ENCODE results near the gene B3GNT9. TPM values are rescaled to one million over a fixed set of nuclear protein-coding genes. Genes with fewer than 3 reads are reported as not detected.
A peak's percentile ranks its signal among the peaks of the same experiment; 100 is the strongest.

The B3GNT9 gene
- total and polyA plus RNA-seq, 2 of the 8 experiments (the other 6 are each of a cell fraction or from before 2014, with no cell fraction given) = 3.5 to 9.0 TPM

GRCh38 chr16:67151431-67152097, 766 bp upstream of the B3GNT9 start:
- peak overlapping the region; percentile 62 to 75 (median 72); a peak in 7 of 8 replicates for H3K4me3 ChIP-seq (ENCODE audit: extremely low read depth in 1 of 4, insufficient read depth in 2 of 4, low read depth in 3 of 4, low read length in 4 of 4)
- peaks cover 17% of the 10 kb centered on the region; the same call in 1 of the 2 replicates for H3K23me2 ChIP-seq (ENCODE audit: low read depth, low read length)
- DNase-seq (ENCODE audit: low read depth in 1 of 2, low spot score in 2 of 2) = no peak
- H2BK12ac ChIP-seq (ENCODE audit: low read depth, low read length) = peak overlapping the region; percentile 39; the same call in 1 of the 2 replicates
- H4K8ac ChIP-seq (ENCODE audit: extremely low read depth, insufficient read depth, low read length) = 0 out of 2 replicates have a peak overlapping the region, but pooled peaks have one; percentile 45
- H3K36me3 ChIP-seq (ENCODE audit: control insufficient read depth in 2 of 4, insufficient read depth in 4 of 4, low read length in 3 of 4) = peaks cover 3 to 11% (median 6%) of the 10 kb centered on the region in 4 experiments; a peak in 5 of 8 replicates
- peaks cover 40 to 62% (median 54%) of the 10 kb centered on the region in 4 experiments for H3K27me3 ChIP-seq (replicated peaks in 1 of 4; ENCODE audit: control insufficient read depth in 3 of 4, extremely low read depth in 1 of 4, insufficient read depth in 3 of 4, low read length in 3 of 4)
- no peaks in the 10 kb centered on the region; a peak in 1 of 4 replicates for H3K9me3 ChIP-seq (ENCODE audit: insufficient read depth in 2 of 2, low read depth in 1 of 2, low read length in 1 of 2)
- no peak overlapping the region for H3K27ac ChIP-seq (ENCODE audit: low read depth, low read length)
- H3K4me1 ChIP-seq (replicated peaks in 1 of 4; ENCODE audit: control insufficient read depth in 3 of 4, insufficient read depth in 4 of 4, low read length in 3 of 4) = peaks cover 0 to 15% (median 9%) of the 10 kb centered on the region in 4 experiments; a peak in 5 of 7 replicates
- H3K18ac ChIP-seq (ENCODE audit: extremely low read depth, low read length) = no peak overlapping the region; the same call in 1 of the 2 replicates
- H3K56ac ChIP-seq (replicated peaks; ENCODE audit: insufficient read length, low read depth, low read length) = no peak overlapping the region
- whole genome bisulfite sequencing, 2 experiments (ENCODE audit: extremely low coverage in 1 of 2, insufficient coverage in 1 of 2, insufficient read length in 1 of 2, insufficient replicate concordance in 2 of 2, low coverage in 1 of 2, low lambda C conversion rate in 2 of 2, missing lambda C conversion rate in 1 of 2) = 59% methylated on average over 8 of the region's 8 CpGs; no CpG with 5 or more reads in 1 of the 2 experiments
- no peak overlapping the region for H3K14ac ChIP-seq (ENCODE audit: insufficient read length)
- H2BK20ac ChIP-seq (ENCODE audit: low read length) = no peak overlapping the region
- FAIRE-seq = no peak
- POLR2A ChIA-PET (ENCODE audit: partially characterized antibody) = interaction anchor here (0.7 to 2.5 kb wide), 11 partner anchors 9 to 176 kb away, joined by 3 to 12 read pairs (median 4); partner anchors contain the start of genes FHOD1 and NOL3
- H2AK5ac ChIP-seq (ENCODE audit: low read depth, low read length) = no peak overlapping the region
- no peak overlapping the region for H3K23ac ChIP-seq (ENCODE audit: insufficient read length)
- H3K4me2 ChIP-seq (ENCODE audit: insufficient read depth in 1 of 2, low read depth in 2 of 2, low read length in 2 of 2) = peak overlapping the region; percentile 80 to 92
- no peak overlapping the region for H2BK120ac ChIP-seq (replicated peaks; ENCODE audit: low read depth, low read length)
- TF ChIP-seq RNF2 (IDR thresholded peaks at IDR 0.05; ENCODE audit: borderline replicate concordance, low read depth, low read length, missing control alignments, poor library complexity, severe bottlenecking) (peak; percentile 45), SUZ12 (IDR thresholded peaks at IDR 0.05; ENCODE audit: low read length) (no peak)
- H2BK5ac ChIP-seq (ENCODE audit: low read depth, low read length) = no peak overlapping the region
- H3K79me1 ChIP-seq (ENCODE audit: low read depth, low read length) = no peaks in the 10 kb centered on the region
- H2AFZ ChIP-seq (ENCODE audit: low read length) = peak overlapping the region; percentile 95; the same call in 1 of the 2 replicates
- no peak overlapping the region for H3K9ac ChIP-seq (replicated peaks in 1 of 4; ENCODE audit: extremely low read depth in 1 of 4, low read depth in 3 of 4, low read length in 3 of 4)
- peaks cover 9 to 29% of the 10 kb centered on the region in 2 experiments for H4K20me1 ChIP-seq (replicated peaks in 1 of 2; ENCODE audit: control insufficient read depth in 1 of 2, insufficient read depth in 2 of 2, low read length in 2 of 2)
- no peak overlapping the region for H4K5ac ChIP-seq (ENCODE audit: insufficient read length, low read depth, low read length)
- no peak overlapping the region for H3K4ac ChIP-seq (replicated peaks; ENCODE audit: insufficient read length, low read depth, low read length)
- H4K91ac ChIP-seq (replicated peaks; ENCODE audit: insufficient read length, low read length) = no peak overlapping the region
- peak overlapping the region; percentile 53; the same call in 1 of the 2 replicates for H2BK15ac ChIP-seq (ENCODE audit: low read length)
- H3K79me2 ChIP-seq (ENCODE audit: control insufficient read depth in 1 of 2, insufficient read depth in 2 of 2, low read length in 2 of 2) = no peaks in the 10 kb centered on the region
- CTCF ChIA-PET (ENCODE audit: partially characterized antibody) = interaction anchor here (0.7 to 14.1 kb wide), 25 partner anchors 10 to 260 kb away, joined by 3 to 291 read pairs (median 5); partner anchors contain the start of genes CES3, FBXL8, HSF4 and NOL3
